HS-5 (cell line): ENCODE data around the gene FAM89A.
"Not testable (repeated sequence)": the region's sequence is repeated elsewhere in the genome, so short reads cannot be mapped to it uniquely, and the experiment has no call there.

Experiments used
- DNase-seq: peaks from one replicate; pipeline ENCODE4 v3.0.0-alpha.2; 2012; ENCODE audit warnings: low read depth

FAM89A gene

DNA sequence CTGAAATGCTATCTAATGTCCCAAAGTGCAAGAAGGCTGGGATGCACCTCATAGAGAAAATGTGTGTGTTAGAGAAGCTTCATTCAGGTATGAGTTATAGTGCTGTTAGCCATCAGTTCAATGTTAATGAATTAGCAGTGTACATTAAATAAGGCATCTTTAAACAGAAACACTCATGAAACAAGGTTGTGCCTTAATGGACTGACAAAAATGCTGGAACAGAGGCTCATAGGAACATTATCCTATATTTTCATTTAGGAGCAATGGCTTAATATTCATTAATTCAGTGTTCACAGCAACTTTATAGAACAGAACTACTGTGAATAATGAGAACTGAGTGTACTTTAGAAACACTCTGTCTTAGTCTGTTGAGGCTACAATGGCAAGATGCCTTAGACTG lies 15.2 kb upstream of the FAM89A start:
- no peak for DNase-seq

- no peak for DNase-seq
These were observed 13.6 kb upstream of the FAM89A start for GRCh38 chr1:231053493-231054162.

- no peak for DNase-seq
These were observed 12.7 kb upstream of the FAM89A start for GRCh38 chr1:231052777-231053176.

GRCh38 chr1:231050932-231051331 lies 10.9 kb upstream of the FAM89A start:
- DNase-seq, result not testable (repeated sequence)

GRCh38 chr1:231050395-231050794 lies 10.3 kb upstream of the FAM89A start:
- no peak for DNase-seq

DNA sequence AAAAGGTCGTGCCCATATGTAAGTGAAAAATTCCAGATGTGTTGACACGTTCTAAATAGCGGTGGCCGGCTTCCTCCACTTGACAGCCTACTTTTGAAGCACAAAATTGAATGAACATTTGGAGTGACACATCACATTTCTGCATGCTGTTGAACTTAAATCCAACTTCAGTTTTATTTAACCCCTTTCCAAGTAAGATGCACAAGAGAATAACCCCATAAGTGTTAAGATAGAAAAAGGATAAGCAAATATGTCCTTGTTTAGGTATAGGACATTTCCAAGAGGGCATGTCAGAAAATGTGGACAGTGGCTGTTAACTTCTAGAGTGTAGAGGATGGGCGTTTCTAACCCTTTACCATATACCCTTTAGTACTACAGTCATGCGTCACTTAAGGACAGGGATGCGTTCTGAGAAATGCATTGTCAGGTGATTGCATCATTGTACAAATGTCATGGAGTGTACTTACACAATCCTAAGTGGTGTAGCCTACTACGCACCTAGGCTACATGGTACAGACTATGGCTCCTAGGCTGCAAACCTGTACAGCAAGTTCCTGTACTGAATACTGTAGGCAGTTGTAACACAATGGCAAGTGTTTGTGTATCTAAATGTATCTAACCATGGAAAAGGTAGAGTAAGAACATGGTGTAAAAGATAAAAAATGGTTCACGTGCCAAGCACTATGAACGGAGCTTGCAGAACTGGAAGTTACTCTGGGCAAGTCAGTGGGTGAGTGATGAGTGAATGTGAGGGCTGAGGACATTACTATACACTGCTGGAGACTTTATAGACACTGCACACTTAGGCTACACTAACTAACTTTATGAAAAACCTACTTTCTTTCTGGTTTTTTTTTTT lies 9.3 kb upstream of the FAM89A start:
- DNase-seq, result no peak

DNA sequence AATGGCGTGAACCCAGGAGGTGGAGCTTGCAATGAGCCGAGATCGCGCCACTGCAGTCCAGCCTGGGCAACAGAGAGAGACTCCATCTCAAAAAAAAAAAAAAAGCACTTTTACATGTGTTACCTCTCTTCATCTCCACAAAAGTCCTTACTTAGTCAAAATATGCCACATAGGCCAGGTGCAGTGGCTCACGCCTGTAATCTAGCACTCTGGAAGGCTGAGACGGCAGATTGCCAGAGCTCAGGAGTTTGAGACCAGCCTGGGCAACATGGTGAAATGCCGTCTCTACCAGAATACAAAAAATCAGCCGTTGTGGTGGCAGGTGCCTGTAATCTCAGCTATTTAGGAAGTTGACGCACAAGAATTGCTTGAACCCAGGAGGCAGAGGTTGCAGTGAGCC lies 8.4 kb upstream of the FAM89A start:
- DNase-seq, result not testable (repeated sequence)

DNA sequence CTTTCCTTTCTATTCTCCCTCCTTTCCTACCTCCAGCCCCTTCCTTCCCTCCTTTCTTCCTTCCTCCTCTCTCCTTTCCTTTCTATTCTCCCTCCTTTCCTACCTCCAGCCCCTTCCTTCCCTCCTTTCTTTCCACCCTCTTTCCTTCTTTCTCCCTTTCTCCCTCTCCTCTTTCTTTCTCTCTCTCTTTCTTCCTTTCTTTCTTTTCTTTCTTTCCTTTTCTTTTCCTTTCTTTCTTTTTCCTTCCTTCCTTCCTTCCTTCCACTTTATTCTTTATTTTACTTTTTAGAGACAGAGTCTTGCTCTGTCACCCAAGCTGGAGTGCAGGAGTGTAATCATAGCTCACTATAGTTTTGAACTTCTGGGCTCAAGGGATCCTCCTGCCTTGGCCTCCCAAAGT lies 7.5 kb upstream of the FAM89A start:
- not testable (repeated sequence) for DNase-seq

DNA sequence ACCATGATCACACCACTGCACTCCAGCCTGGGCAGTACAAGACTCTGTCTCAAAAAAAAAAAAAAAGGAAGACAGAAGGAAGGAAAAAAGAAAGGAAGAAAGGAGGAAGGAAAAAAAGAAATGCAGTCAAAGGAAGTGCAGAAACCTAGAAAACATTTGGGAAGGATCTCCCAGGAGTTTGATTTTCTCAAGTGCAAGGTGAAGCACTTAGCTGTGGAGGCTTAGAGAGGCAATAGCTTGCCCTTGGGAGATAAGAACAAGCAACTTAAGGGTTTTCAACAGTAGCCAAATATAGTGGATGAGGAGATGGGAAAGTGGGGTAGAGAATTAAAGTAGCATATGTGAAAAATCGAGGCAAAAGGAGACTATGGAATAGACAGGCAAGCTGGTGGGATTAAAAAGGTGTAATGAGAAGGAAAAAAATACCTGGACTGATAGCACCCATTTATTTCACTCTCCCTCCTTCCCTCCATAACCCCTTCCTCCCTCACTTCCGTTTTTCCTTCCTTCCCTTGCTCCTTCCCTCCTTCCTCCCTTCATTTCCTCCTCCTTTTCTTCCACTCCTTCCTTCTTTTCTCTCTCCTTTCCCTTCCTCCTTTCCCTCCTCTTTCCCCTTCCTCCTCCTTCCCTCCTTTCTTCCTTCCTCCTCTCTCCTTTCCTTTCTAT lies 6.8 kb upstream of the FAM89A start:
- DNase-seq, result no peak

DNA sequence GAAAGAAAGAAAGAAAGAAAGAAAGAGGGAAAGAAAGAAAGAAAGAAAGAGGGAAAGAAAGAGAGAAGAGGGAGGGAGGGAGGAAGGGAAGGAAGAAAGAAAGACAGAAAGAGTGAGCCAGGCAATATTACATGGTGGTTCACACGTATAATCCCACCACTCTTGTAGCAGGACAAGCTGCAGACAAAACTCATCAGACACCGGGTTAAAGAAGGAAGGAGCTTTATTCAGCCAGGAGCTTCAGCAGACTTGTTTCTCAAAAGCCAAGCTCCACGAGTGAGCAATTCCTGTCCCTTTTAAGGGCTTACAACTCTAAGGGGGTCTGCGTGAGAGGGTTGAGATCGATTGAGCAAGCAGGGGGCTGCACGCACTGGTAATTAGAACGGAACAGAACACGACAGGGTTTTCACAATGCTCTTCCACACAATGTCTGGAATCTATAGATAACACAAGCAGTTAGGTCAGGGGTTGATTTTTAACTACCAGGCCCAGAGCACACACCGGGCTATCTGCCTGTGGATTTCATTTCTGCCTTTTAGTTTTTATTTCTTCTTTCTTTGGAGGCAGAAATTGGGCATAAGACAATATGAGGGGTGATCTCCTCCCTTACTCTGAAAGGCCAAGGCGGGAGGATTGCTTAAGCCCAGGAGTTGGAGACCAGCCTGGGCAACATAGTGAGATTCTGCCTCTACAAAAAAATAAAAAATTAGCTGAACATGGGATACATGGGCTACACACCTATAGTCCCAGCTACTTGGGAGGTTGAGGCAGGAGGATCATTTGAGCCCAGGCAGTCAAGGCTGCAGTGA lies 6.1 kb upstream of the FAM89A start:
- not testable (repeated sequence) for DNase-seq

GRCh38 chr1:231045286-231045685 lies 5.2 kb upstream of the FAM89A start:
- DNase-seq, result no peak

- DNase-seq, result no peak
These were observed 4.5 kb upstream of the FAM89A start for GRCh38 chr1:231044588-231044987.

DNA sequence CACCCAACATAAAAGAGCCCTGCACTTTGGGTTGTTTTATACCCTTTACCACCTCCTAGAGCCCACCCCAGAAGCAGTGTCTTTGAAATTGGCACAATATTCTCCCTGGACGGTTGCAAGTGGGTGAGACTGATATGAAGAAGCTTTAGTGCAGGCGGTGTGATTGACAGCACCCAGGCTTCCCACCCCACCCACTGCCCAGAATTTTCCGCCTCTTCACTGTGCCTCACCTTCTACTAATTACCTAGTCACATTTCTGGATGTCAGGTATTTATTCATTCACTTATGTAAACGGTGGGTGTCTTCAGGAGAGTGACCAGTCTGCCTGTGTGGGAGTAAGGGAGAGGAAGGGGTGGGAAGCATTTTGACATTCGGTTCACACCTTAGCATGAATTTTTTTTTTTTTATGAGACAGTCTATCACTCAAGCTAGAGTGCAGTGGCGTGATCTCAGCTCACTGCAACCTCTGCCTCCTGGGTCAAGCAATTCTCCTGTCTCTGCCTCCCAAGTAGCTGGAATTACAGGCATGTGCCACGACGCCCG lies 1.7 kb upstream of the FAM89A start:
- DNase-seq, result no peak

DNA sequence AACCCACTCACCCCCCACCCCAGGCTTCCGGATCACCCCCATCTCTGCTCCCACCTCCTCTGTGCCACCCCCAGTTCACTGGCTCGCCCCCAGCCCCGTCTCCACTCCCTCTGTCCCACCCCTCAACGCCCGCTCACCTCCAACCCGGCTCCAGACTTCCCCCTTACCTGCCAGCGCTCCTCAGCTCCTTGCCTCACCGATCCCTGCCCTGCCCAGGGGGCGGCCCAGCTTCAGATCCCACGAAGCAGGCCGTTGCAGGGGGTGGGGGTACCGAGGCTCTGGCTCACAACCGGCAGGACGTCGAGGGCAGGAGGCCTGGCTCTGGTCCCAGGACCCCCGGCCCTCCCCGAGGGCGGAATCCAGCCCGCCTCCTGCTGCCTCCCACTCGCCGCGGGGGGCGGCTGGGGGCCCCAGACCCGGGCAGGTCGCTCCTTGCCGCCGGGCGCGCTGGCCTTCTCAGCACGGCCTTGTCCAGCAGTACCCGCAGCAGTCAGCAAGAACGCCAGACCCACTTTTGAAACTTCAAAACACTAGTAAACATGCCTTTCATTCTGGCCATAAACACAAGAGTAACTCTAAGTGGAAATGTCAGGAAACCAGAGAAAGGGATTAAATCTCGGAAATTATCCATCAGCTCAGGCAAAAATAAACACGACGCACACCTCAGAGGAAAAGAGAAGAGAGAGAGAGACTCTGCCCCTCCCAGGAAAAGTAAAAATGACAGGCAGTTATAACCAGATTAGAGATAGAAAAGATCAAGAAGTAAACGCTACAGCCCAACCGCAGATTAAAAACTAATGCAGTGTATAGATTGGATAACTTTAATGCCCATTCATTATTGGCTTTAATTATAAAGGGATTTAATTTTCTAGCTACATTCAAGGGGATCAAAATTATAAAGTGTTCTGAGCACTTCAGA lies 1.0 kb upstream of the FAM89A start:
- no peak for DNase-seq

DNA sequence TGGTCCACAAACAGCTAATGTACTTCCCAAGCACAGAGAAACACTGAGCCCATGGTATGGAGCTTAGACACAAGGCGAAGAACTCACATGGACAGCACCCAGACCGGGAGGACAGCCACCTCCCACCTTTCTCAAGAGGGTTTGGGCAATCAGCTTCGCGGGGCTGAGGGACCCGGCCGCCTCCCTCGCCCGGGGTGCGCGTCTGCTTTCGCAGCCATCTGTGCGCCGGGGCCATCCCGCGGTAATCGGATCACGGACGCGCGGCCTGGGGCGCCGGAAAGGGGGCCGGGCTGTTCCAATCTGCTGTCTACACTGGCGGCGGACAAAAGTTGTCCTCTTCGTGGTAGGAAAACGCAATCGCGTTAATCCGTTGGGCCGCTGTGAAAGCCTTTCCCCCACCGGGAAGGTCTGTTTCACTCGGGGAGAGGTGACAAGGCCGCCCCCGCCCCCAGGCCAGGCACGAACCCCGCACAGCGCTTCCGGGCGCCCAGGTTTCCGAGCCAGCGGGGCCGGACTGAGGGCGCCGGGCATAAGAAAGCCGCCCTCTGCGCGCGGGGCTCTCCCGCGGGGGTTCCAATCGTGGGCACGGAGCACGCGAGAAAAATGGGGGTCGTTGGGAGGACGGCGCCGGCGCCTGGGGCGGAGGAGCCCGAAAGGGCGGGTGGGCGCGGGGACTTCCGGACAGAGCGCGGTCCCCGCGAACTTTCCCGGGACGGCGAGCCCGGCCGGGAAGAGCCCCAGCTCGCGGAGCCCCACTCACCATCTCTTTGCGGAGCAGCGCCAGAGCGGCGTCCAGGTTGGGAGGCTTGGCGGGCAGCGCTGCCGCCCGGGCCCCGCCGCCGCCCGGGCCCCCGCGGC lies 664 bp downstream of the FAM89A start:
- DNase-seq, result no peak

DNA sequence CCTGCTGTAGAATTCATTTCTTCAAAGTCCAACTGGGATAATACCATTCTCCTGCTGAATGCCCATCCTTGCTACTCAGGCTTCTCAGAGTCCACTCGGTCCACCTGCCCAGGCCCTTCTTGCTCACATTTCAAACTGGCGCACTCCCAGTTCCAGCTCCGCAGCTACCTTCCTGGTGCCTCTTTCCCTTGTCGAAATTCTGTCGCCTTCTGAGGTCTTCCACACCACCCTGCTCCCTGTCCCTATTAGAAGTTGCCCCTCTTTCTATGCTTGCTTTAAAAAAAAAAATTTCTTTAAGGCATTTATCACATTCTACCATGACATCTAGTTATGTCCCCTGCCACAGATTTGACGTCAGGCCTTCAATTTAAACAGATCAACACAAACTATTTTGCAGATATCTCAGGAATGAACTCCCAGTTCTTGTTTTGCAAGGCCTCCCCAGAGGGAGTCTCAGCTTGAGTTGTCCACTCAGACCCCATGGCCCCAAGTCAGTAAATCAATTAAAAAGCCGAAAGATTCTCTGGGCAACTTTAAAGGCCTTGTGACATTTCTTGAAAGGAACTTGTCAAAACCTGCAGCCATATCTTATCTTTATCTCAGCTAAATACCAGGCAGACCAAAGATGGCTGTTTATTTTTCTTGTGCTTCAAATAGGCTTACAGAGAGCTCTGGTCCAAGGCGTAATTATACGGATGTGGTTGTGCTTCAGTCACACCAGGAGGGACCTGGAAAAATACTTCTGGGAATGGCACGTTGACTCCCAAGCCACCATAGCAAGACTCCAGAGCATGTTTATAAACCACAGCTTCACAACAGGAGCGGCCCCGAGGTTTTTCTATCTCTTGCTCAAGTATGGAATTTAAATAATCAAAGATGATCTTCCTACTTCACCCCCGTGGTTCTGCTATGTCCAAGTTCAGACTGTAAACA lies 2.2 kb downstream of the FAM89A start:
- no peak for DNase-seq

GRCh38 chr1:231036416-231036815 lies 3.6 kb downstream of the FAM89A start:
- no peak for DNase-seq

DNA sequence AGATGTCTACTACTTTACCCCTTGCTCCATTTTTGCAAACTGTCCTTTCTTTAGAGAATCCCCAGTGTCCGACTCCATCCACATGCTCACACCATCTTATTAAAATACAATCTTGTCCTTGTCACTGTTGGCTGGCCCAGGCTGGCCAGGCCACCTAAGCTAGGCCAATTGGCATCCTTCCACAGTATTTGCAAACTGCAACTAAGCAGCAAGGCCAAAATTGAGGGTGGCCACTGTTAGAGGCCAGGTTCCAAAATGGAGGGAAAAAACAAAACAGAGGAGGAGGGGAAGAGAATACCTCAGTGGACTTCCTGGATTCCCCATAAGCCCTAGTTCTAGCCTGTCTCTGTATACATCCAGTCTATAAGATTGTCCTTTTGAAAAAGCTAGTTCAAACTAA lies 4.3 kb downstream of the FAM89A start:
- DNase-seq, result no peak

- no peak for DNase-seq
These were observed 7.1 kb downstream of the FAM89A start for GRCh38 chr1:231032963-231033362.
